Astrocyte (in vitro differentiated cells and primary cell): ENCODE results near the gene HNRNPF. TPM values are rescaled to one million over a fixed set of nuclear protein-coding genes. Genes with fewer than 3 reads are reported as not detected.

Experiments
- DNase-seq: peaks from one replicate; pipeline ENCODE4 v3.0.0-alpha.2; 2010; ENCODE audit warnings: low read depth
- FAIRE-seq: peaks from 2 replicates; lab custom pipeline; 2011; peaks lifted over from hg19 to GRCh38; lab: Jason Lieb, UNC
- H2AFZ ChIP-seq: 2 replicates; pipeline ENCODE4 v1.6.0; 2012; ENCODE audit warnings: low read depth, low read length, inconsistent platforms
- H3K27ac ChIP-seq: 2 replicates; pipeline ENCODE4 v1.5.1; 2011; ENCODE audit warnings: low read depth, low read length, inconsistent platforms
- H3K27me3 ChIP-seq: 2 replicates; pipeline ENCODE4 v1.6.0; 2011; ENCODE audit warnings: low read length, inconsistent platforms; ENCODE audit not compliant: insufficient read depth
- H3K36me3 ChIP-seq: 2 replicates; pipeline ENCODE4 v1.5.1; 2011; ENCODE audit warnings: low read length, inconsistent platforms; ENCODE audit not compliant: insufficient read depth
- H3K4me1 ChIP-seq: 2 replicates; pipeline ENCODE4 v1.5.1; 2011; ENCODE audit warnings: low read length, inconsistent platforms; ENCODE audit not compliant: insufficient read depth
- H3K4me2 ChIP-seq: 2 replicates; pipeline ENCODE4 v1.6.0; 2012; ENCODE audit warnings: low read length, inconsistent platforms
- H3K4me3 ChIP-seq: 2 replicates; pipeline ENCODE4 v1.5.1; 2011; ENCODE audit warnings: low read depth, mild to moderate bottlenecking, low read length, inconsistent platforms; ENCODE audit not compliant: insufficient read depth
- H3K79me2 ChIP-seq: 2 replicates; pipeline ENCODE4 v1.6.0; 2012; ENCODE audit warnings: mild to moderate bottlenecking, low read length, inconsistent platforms; ENCODE audit not compliant: insufficient read depth
- H3K9ac ChIP-seq: 2 replicates; pipeline ENCODE4 v1.6.0; 2012; ENCODE audit warnings: mild to moderate bottlenecking, low read length, inconsistent platforms
- H3K9me3 ChIP-seq: 2 replicates; pipeline ENCODE4 v1.5.1; 2012; ENCODE audit warnings: low read depth, mild to moderate bottlenecking, low read length, inconsistent platforms; ENCODE audit not compliant: insufficient read depth
- H4K20me1 ChIP-seq: 2 replicates; pipeline ENCODE4 v1.6.0; 2012; ENCODE audit warnings: low read length, inconsistent platforms; ENCODE audit not compliant: insufficient read depth
- H3K27ac Mint-ChIP-seq: one replicate; pipeline ENCODE4 v1.8.0; 2021; ENCODE audit warnings: mild to moderate bottlenecking, mixed read lengths; ENCODE audit not compliant: unreplicated experiment
- H3K27me3 Mint-ChIP-seq: one replicate; pipeline ENCODE4 v1.8.0; 2021; ENCODE audit warnings: low read depth, mixed read lengths; ENCODE audit not compliant: unreplicated experiment
- H3K36me3 Mint-ChIP-seq: one replicate; pipeline ENCODE4 v1.8.0; 2021; ENCODE audit warnings: low read depth, mixed read lengths; ENCODE audit not compliant: unreplicated experiment
- H3K4me1 Mint-ChIP-seq: one replicate; pipeline ENCODE4 v1.8.0; 2021; ENCODE audit warnings: low read depth, mixed read lengths; ENCODE audit not compliant: unreplicated experiment
- H3K4me3 Mint-ChIP-seq: one replicate; pipeline ENCODE4 v1.8.0; 2021; ENCODE audit warnings: mild to moderate bottlenecking, moderate library complexity, mixed read lengths; ENCODE audit not compliant: unreplicated experiment
- H3K9me3 Mint-ChIP-seq: one replicate; pipeline ENCODE4 v1.8.0; 2021; ENCODE audit warnings: mild to moderate bottlenecking, mixed read lengths; ENCODE audit not compliant: unreplicated experiment
- CTCF ChIP-seq: IDR thresholded peaks from 2 replicates; pipeline ENCODE4 v1.5.1; 2011; ENCODE audit warnings: low read depth, mild to moderate bottlenecking, inconsistent platforms, low read length, moderate library complexity; ENCODE audit not compliant: insufficient read depth
- EZH2 ChIP-seq: IDR thresholded peaks from 2 replicates; pipeline ENCODE4 v1.6.1; 2012; ENCODE audit warnings: mild to moderate bottlenecking, low read length, inconsistent platforms; ENCODE audit not compliant: insufficient read depth
- total RNA-seq: library from RNA; stranded (reverse); gene quantifications from 2 replicates; pipeline ENCODE4 v1.2.1, GENCODE V29; 2021

Gene HNRNPF
- total RNA-seq, 1 donor from 2014 or later, result 151 TPM

- Histone ChIP-seq H3K27ac (no peak overlapping the region), H3K9ac (no peak overlapping the region), H2AFZ (no peak overlapping the region), H3K9me3 (no peaks in the 10 kb centered on the region), H3K79me2 (peaks cover 44% of the 10 kb centered on the region), H3K4me2 (no peak overlapping the region), H3K4me3 (no peak overlapping the region), H3K36me3 (peaks cover 44% of the 10 kb centered on the region), H4K20me1 (peaks cover 73% of the 10 kb centered on the region), H3K4me1 (no peaks in the 10 kb centered on the region), H3K27me3 (no peaks in the 10 kb centered on the region)
- peaks cover 16% of the 10 kb centered on the region for H3K36me3 Mint-ChIP-seq
- H3K27ac Mint-ChIP-seq, result no peak overlapping the region
- H3K4me1 Mint-ChIP-seq, result no peaks in the 10 kb centered on the region
- DNase-seq, result no peak
- no peaks in the 10 kb centered on the region for H3K27me3 Mint-ChIP-seq
- H3K9me3 Mint-ChIP-seq, result no peaks in the 10 kb centered on the region
- no peak overlapping the region for H3K4me3 Mint-ChIP-seq
- TF ChIP-seq CTCF, result no peak
- TF ChIP-seq EZH2, result no peak
- FAIRE-seq, result no peak
Observed at GRCh38 chr10:43386981-43387677, 21.9 kb downstream of the HNRNPF start.

- Mint-ChIP-seq H3K4me3 (no peak overlapping the region), H3K36me3 (peaks cover 12% of the 10 kb centered on the region), H3K27ac (no peak overlapping the region), H3K27me3 (no peaks in the 10 kb centered on the region), H3K4me1 (no peaks in the 10 kb centered on the region), H3K9me3 (no peaks in the 10 kb centered on the region)
- peaks cover 44% of the 10 kb centered on the region for H3K36me3 ChIP-seq
- FAIRE-seq (no peak), DNase-seq (no peak)
- peaks cover 67% of the 10 kb centered on the region for H4K20me1 ChIP-seq
- H3K4me2 ChIP-seq, result no peak overlapping the region
- no peaks in the 10 kb centered on the region for H3K27me3 ChIP-seq
- H3K9ac ChIP-seq, result no peak overlapping the region
- H3K79me2 ChIP-seq, result peaks cover 39% of the 10 kb centered on the region
- no peak overlapping the region for H3K4me3 ChIP-seq
- H3K9me3 ChIP-seq, result no peaks in the 10 kb centered on the region
- no peaks in the 10 kb centered on the region for H3K4me1 ChIP-seq
- TF ChIP-seq EZH2 (no peak), CTCF (no peak)
- no peak overlapping the region for H2AFZ ChIP-seq
- H3K27ac ChIP-seq, result no peak overlapping the region
Observed at GRCh38 chr10:43386549-43386948, 22.4 kb downstream of the HNRNPF start.

- peaks cover 3% of the 10 kb centered on the region for H3K4me1 Mint-ChIP-seq
- Histone ChIP-seq H3K79me2 (peaks cover 29% of the 10 kb centered on the region), H3K36me3 (peaks cover 44% of the 10 kb centered on the region), H3K4me1 (no peaks in the 10 kb centered on the region), H2AFZ (no peak overlapping the region), H3K9me3 (no peaks in the 10 kb centered on the region), H3K9ac (no peak overlapping the region), H3K4me3 (no peak overlapping the region), H3K27me3 (no peaks in the 10 kb centered on the region), H3K27ac (no peak overlapping the region), H3K4me2 (no peak overlapping the region), H4K20me1 (peaks cover 57% of the 10 kb centered on the region)
- H3K27me3 Mint-ChIP-seq, result no peaks in the 10 kb centered on the region
- FAIRE-seq (no peak), DNase-seq (no peak)
- no peak overlapping the region for H3K27ac Mint-ChIP-seq
- no peaks in the 10 kb centered on the region for H3K9me3 Mint-ChIP-seq
- H3K4me3 Mint-ChIP-seq, result no peak overlapping the region
- peaks cover 12% of the 10 kb centered on the region for H3K36me3 Mint-ChIP-seq
- TF ChIP-seq EZH2 (no peak), CTCF (no peak)
Observed at GRCh38 chr10:43385412-43386004, 23.5 kb downstream of the HNRNPF start.
